ENCODE data around the gene NLK. TPM values are rescaled to one million over a fixed set of nuclear protein-coding genes. Genes with fewer than 3 reads are reported as not detected.

Gene NLK
- total RNA-seq, 1 experiment from 2014 or later: 28.0 TPM

- H3K9me3 ChIP-seq (ENCODE audit: control insufficient read depth, insufficient read depth, low read depth, low read length): no peaks in the 10 kb centered on the region
- no peak for ATAC-seq
- no peak overlapping the region for H3K27ac ChIP-seq (ENCODE audit: low read length)
- in situ Hi-C loops (cut with HindIII; ENCODE audit: low pct_unique_long_range_greater_than_20kb, low sequenced_read_pairs) (no loop called here), intact Hi-C loops (cut with micrococcal nuclease; ENCODE audit: unreplicated experiment) (no loop called here)
- CTCF ChIA-PET: interaction anchor here (0.5 kb wide), 1 partner anchor 289 kb away, joined by 3 read pairs; no protein-coding TSS in a partner anchor
- no peaks in the 10 kb centered on the region for H3K36me3 ChIP-seq (ENCODE audit: control insufficient read depth, insufficient read depth, low read length)
- no peaks in the 10 kb centered on the region for H3K27me3 ChIP-seq (ENCODE audit: control insufficient read depth, insufficient read depth, low read length)
- TF ChIP-seq POLR2AphosphoS5 (IDR thresholded peaks at IDR 0.05; ENCODE audit: low read depth, low read length) (no peak), SIN3A (IDR thresholded peaks at IDR 0.05; ENCODE audit: borderline replicate concordance, insufficient read depth, low read depth, low read length) (no peak), TCF7L2 (IDR thresholded peaks at IDR 0.05; ENCODE audit: low read depth, low read length) (no peak)
- TF ChIP-seq, protein P1, sequence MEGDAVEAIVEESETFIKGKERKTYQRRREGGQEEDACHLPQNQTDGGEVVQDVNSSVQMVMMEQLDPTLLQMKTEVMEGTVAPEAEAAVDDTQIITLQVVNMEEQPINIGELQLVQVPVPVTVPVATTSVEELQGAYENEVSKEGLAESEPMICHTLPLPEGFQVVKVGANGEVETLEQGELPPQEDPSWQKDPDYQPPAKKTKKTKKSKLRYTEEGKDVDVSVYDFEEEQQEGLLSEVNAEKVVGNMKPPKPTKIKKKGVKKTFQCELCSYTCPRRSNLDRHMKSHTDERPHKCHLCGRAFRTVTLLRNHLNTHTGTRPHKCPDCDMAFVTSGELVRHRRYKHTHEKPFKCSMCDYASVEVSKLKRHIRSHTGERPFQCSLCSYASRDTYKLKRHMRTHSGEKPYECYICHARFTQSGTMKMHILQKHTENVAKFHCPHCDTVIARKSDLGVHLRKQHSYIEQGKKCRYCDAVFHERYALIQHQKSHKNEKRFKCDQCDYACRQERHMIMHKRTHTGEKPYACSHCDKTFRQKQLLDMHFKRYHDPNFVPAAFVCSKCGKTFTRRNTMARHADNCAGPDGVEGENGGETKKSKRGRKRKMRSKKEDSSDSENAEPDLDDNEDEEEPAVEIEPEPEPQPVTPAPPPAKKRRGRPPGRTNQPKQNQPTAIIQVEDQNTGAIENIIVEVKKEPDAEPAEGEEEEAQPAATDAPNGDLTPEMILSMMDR (IDR thresholded peaks at IDR 0.05): no peak
- TF ChIP-seq, protein P2, sequence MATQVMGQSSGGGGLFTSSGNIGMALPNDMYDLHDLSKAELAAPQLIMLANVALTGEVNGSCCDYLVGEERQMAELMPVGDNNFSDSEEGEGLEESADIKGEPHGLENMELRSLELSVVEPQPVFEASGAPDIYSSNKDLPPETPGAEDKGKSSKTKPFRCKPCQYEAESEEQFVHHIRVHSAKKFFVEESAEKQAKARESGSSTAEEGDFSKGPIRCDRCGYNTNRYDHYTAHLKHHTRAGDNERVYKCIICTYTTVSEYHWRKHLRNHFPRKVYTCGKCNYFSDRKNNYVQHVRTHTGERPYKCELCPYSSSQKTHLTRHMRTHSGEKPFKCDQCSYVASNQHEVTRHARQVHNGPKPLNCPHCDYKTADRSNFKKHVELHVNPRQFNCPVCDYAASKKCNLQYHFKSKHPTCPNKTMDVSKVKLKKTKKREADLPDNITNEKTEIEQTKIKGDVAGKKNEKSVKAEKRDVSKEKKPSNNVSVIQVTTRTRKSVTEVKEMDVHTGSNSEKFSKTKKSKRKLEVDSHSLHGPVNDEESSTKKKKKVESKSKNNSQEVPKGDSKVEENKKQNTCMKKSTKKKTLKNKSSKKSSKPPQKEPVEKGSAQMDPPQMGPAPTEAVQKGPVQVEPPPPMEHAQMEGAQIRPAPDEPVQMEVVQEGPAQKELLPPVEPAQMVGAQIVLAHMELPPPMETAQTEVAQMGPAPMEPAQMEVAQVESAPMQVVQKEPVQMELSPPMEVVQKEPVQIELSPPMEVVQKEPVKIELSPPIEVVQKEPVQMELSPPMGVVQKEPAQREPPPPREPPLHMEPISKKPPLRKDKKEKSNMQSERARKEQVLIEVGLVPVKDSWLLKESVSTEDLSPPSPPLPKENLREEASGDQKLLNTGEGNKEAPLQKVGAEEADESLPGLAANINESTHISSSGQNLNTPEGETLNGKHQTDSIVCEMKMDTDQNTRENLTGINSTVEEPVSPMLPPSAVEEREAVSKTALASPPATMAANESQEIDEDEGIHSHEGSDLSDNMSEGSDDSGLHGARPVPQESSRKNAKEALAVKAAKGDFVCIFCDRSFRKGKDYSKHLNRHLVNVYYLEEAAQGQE (IDR thresholded peaks at IDR 0.05; ENCODE audit: insufficient read depth in 1 of 2, low read depth in 2 of 2, low read length in 1 of 2): no peak
- no peak for DNase-seq (ENCODE audit: low read depth, low spot score)
- no peaks in the 10 kb centered on the region for H3K4me1 ChIP-seq (ENCODE audit: control insufficient read depth, insufficient read depth, low read length)
- no TSS peak for BruUV-seq (replicated peaks)
- POLR2A ChIA-PET: no interaction called here
- H3K4me3 ChIP-seq (ENCODE audit: low read depth in 2 of 2, low read length in 2 of 2): no peak overlapping the region
Measured at GRCh38 chr17:28160610-28161009, 118.1 kb downstream of the NLK start.

DNA sequence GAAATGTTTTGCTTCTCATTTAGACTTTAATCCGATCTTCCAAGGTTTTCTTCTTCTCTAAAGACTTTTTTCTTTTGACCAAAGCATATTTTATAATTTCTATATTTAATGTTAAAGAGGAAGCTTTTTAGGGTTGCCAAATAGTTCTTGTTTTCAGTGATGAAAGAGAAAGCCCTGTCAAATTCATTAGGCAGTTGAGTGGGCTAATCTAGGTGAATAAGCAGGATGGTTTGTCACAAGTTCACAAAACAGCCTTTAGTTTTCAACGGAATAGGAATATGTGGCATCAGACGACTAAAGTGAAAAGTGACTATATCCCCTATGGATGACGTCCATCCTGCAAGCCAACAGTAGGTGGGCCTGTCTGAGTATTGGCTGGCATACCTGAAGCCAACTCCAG, 118.8 kb downstream of the NLK start:
- intact Hi-C loops (cut with micrococcal nuclease; ENCODE audit: unreplicated experiment) (no loop called here), in situ Hi-C loops (cut with HindIII; ENCODE audit: low pct_unique_long_range_greater_than_20kb, low sequenced_read_pairs) (no loop called here)
- no peaks in the 10 kb centered on the region for H3K4me1 ChIP-seq (ENCODE audit: control insufficient read depth, insufficient read depth, low read length)
- TF ChIP-seq, protein P2 (IDR thresholded peaks at IDR 0.05; ENCODE audit: insufficient read depth in 1 of 2, low read depth in 2 of 2, low read length in 1 of 2): no peak
- TF ChIP-seq, protein P1 (IDR thresholded peaks at IDR 0.05): no peak
- TF ChIP-seq SIN3A (IDR thresholded peaks at IDR 0.05; ENCODE audit: borderline replicate concordance, insufficient read depth, low read depth, low read length) (no peak), TCF7L2 (IDR thresholded peaks at IDR 0.05; ENCODE audit: low read depth, low read length) (no peak), POLR2AphosphoS5 (IDR thresholded peaks at IDR 0.05; ENCODE audit: low read depth, low read length) (no peak)
- H3K4me3 ChIP-seq (ENCODE audit: low read depth in 2 of 2, low read length in 2 of 2): no peak overlapping the region
- ATAC-seq: no peak
- no TSS peak for BruUV-seq (replicated peaks)
- H3K36me3 ChIP-seq (ENCODE audit: control insufficient read depth, insufficient read depth, low read length): no peaks in the 10 kb centered on the region
- H3K9me3 ChIP-seq (ENCODE audit: control insufficient read depth, insufficient read depth, low read depth, low read length): no peaks in the 10 kb centered on the region
- DNase-seq (ENCODE audit: low read depth, low spot score): no peak
- ChIA-PET CTCF (no interaction called here), POLR2A (interaction anchor here (0.6 kb wide), 1 partner anchor 19 kb away, joined by 4 read pairs; no protein-coding TSS in a partner anchor)
- H3K27me3 ChIP-seq (ENCODE audit: control insufficient read depth, insufficient read depth, low read length): no peaks in the 10 kb centered on the region
- no peak overlapping the region for H3K27ac ChIP-seq (ENCODE audit: low read length)
